HT1080 (cell line): ENCODE measurements around the gene TMEM163. TPM values are rescaled to one million over a fixed set of nuclear protein-coding genes. Genes with fewer than 3 reads are reported as not detected.

Source experiments
- DNase-seq: peaks from one replicate; pipeline ENCODE4 v3.0.0-alpha.2; 2015; ENCODE audit warnings: low read depth
- total RNA-seq: library from RNA; depleted of rRNA; stranded (reverse); fragments of >200 nt; shearing (Covaris generic); gene quantifications from 2 replicates; pipeline ENCODE4 v1.2.3, GENCODE V29; 2014; rRNA removed

The TMEM163 gene
- total RNA-seq, 1 experiment from 2014 or later, result 1.0 TPM

GRCh38 chr2:134412639-134412999 is 306.2 kb downstream of the TMEM163 start:
- no peak for DNase-seq

- DNase-seq, result peak; percentile 75
These were observed 306.8 kb downstream of the TMEM163 start for GRCh38 chr2:134411828-134412638.

- no peak for DNase-seq
These were observed 307.4 kb downstream of the TMEM163 start for GRCh38 chr2:134411279-134411827.

GRCh38 chr2:134410831-134411231 is 308.0 kb downstream of the TMEM163 start:
- no peak for DNase-seq

DNA sequence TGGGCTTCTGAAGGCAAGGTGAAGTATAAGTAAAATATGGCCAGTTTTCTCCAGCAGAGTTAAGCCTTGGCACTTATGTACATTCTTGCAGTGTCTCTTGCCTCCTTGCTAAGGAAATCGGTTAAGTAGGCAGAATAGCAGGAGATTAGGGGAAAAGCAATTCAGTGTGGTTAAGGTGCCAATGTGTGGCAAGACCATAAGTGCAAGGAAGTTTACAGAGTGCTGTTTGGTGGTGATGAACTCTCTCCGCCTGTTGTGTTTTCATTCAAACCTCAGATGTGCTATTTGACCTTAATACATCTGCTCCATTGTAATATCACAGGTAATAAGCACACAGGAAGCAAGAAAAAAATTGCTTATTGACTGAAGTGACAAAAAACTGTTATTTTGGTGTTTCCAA is 308.8 kb downstream of the TMEM163 start:
- DNase-seq, result no peak

- DNase-seq, result no peak
These were observed 310.0 kb downstream of the TMEM163 start for GRCh38 chr2:134408791-134409190.

DNA sequence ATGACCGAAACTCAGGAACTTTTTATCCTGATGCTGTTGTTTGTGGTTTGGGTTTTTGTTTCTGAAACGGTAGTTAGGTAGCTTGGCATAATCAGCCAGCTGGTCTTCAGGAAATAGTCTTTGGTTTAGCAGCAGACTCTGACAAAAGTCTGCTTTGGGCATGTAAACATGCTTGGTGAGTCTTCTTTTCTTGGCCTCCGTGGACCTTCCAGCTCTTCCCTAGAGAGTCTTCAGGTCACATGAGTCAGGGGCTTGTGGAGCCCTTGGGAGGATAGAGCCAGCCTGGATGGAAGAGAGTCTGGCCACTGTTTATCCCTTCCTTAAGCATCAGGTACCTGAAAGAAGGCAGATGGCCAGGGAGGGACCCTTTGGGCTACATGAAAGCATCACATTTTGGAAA is 310.4 kb downstream of the TMEM163 start:
- DNase-seq, result peak; percentile 31

DNA sequence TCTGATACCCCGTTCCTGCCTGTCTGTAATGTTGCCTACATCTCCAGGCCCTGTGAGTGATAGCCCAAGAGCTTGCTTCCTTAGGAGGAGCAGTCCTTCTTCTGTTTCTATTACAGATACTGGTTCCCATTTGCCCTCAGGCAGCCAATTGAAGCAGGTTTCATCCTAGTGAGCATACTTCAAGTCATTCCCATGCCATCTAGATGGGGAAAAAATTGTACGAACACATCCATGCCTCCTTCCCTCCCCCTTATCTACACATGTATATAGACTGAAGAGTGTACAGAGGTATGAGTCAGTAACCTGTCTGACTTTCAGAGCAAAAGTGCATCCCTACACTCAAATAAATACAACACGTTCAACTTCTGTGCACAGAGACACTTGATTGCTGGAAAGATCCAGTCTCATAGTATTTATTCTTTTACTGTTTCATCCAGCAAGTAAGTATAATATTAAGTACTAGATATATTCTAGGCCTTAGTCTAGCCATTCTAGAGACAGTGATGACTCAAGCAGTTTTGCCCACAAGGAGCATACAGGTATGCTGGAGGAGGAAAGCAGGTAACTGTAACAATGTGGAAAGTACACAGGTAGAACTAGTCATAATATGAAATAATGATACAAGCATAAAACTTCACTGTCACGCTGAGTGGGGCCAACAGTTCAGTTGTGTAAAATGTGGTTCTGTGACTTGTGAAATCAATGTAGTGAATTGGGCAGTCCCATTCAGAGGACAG is 311.5 kb downstream of the TMEM163 start:
- DNase-seq, result no peak

GRCh38 chr2:134406736-134407135 is 312.1 kb downstream of the TMEM163 start:
- DNase-seq, result no peak

GRCh38 chr2:134406311-134406710 is 312.5 kb downstream of the TMEM163 start:
- peak; percentile 26 for DNase-seq

Other genes with a start within 250 kb of the TMEM163 start
- gene ACMSD, start 119.6 kb upstream of the TMEM163 start, total RNA-seq, result not detected in 2 replicates
- gene CCNT2, start 199.8 kb upstream of the TMEM163 start, total RNA-seq, result 10.8 and 15.6 TPM in 2 replicates